HG02938 (cell line): ENCODE results near the gene ABCB10.
"Not testable (repeated sequence)": the region's sequence is repeated elsewhere in the genome, so short reads cannot be mapped to it uniquely, and the experiment has no call there.

Experiments
- ATAC-seq: cut with Tn5 transposase; IDR thresholded peaks from one replicate; pipeline ENCODE4 v1.9.1; 2021; ENCODE audit warnings: mild to moderate bottlenecking, moderate library complexity; ENCODE audit not compliant: unreplicated experiment

Gene ABCB10

GRCh38 chr1:229539863-229540506 is 18.5 kb downstream of the ABCB10 start:
- no peak for ATAC-seq

- no peak for ATAC-seq
Measured at GRCh38 chr1:229538945-229539344, 19.6 kb downstream of the ABCB10 start.

- no peak for ATAC-seq
Measured at GRCh38 chr1:229537894-229538293, 20.6 kb downstream of the ABCB10 start.

GRCh38 chr1:229536982-229537381 is 21.5 kb downstream of the ABCB10 start:
- no peak for ATAC-seq

GRCh38 chr1:229535230-229535629 is 23.3 kb downstream of the ABCB10 start:
- no peak for ATAC-seq

GRCh38 chr1:229531326-229531725 is 27.2 kb downstream of the ABCB10 start:
- no peak for ATAC-seq

GRCh38 chr1:229529639-229530038 is 28.9 kb downstream of the ABCB10 start:
- no peak for ATAC-seq

GRCh38 chr1:229526695-229527094 is 31.8 kb downstream of the ABCB10 start:
- no peak for ATAC-seq

GRCh38 chr1:229523052-229523451 is 35.5 kb downstream of the ABCB10 start:
- ATAC-seq, result no peak

- ATAC-seq, result no peak
Measured at GRCh38 chr1:229514578-229515275, 43.8 kb downstream of the ABCB10 start.

GRCh38 chr1:229511625-229512024 is 46.9 kb downstream of the ABCB10 start:
- ATAC-seq, result not testable (repeated sequence)

GRCh38 chr1:229511201-229511600 is 47.3 kb downstream of the ABCB10 start:
- ATAC-seq, result not testable (repeated sequence)

- no peak for ATAC-seq
Measured at GRCh38 chr1:229509576-229509975, 48.9 kb downstream of the ABCB10 start.

- ATAC-seq, result no peak
Measured at GRCh38 chr1:229508823-229509337, 49.6 kb downstream of the ABCB10 start.

- ATAC-seq, result peak; percentile 90
Measured at GRCh38 chr1:229507951-229508822, 50.3 kb downstream of the ABCB10 start, which contains the start of gene NUP133. Gene NUP133, minus strand, starts transcription at chr1:229508341. Its CDS starts 92 bp downstream, at chr1:229508249.

GRCh38 chr1:229507502-229507901 is 51.0 kb downstream of the ABCB10 start:
- ATAC-seq, result no peak

GRCh38 chr1:229506633-229507032 is 51.9 kb downstream of the ABCB10 start:
- no peak for ATAC-seq

- ATAC-seq, result no peak
Measured at GRCh38 chr1:229495782-229496181, 62.7 kb downstream of the ABCB10 start.

- no peak for ATAC-seq
Measured at GRCh38 chr1:229487181-229487580, 71.3 kb downstream of the ABCB10 start.

GRCh38 chr1:229485318-229485717 is 73.2 kb downstream of the ABCB10 start:
- ATAC-seq, result no peak

- no peak for ATAC-seq
Measured at GRCh38 chr1:229482511-229482910, 76.0 kb downstream of the ABCB10 start.
